Astrocyte (in vitro differentiated cells and primary cell): ENCODE results near the gene ARL5A. TPM values are rescaled to one million over a fixed set of nuclear protein-coding genes. Genes with fewer than 3 reads are reported as not detected.

ENCODE experiments used
- DNase-seq: peaks from one replicate; pipeline ENCODE4 v3.0.0-alpha.2; 2010; ENCODE audit warnings: low read depth
- FAIRE-seq: peaks from 2 replicates; lab custom pipeline; 2011; peaks lifted over from hg19 to GRCh38; lab: Jason Lieb, UNC
- H2AFZ ChIP-seq: 2 replicates; pipeline ENCODE4 v1.6.0; 2012; ENCODE audit warnings: low read depth, low read length, inconsistent platforms
- H3K27ac ChIP-seq: 2 replicates; pipeline ENCODE4 v1.5.1; 2011; ENCODE audit warnings: low read depth, low read length, inconsistent platforms
- H3K27me3 ChIP-seq: 2 replicates; pipeline ENCODE4 v1.6.0; 2011; ENCODE audit warnings: low read length, inconsistent platforms; ENCODE audit not compliant: insufficient read depth
- H3K36me3 ChIP-seq: 2 replicates; pipeline ENCODE4 v1.5.1; 2011; ENCODE audit warnings: low read length, inconsistent platforms; ENCODE audit not compliant: insufficient read depth
- H3K4me1 ChIP-seq: 2 replicates; pipeline ENCODE4 v1.5.1; 2011; ENCODE audit warnings: low read length, inconsistent platforms; ENCODE audit not compliant: insufficient read depth
- H3K4me2 ChIP-seq: 2 replicates; pipeline ENCODE4 v1.6.0; 2012; ENCODE audit warnings: low read length, inconsistent platforms
- H3K4me3 ChIP-seq: 2 replicates; pipeline ENCODE4 v1.5.1; 2011; ENCODE audit warnings: low read depth, mild to moderate bottlenecking, low read length, inconsistent platforms; ENCODE audit not compliant: insufficient read depth
- H3K79me2 ChIP-seq: 2 replicates; pipeline ENCODE4 v1.6.0; 2012; ENCODE audit warnings: mild to moderate bottlenecking, low read length, inconsistent platforms; ENCODE audit not compliant: insufficient read depth
- H3K9ac ChIP-seq: 2 replicates; pipeline ENCODE4 v1.6.0; 2012; ENCODE audit warnings: mild to moderate bottlenecking, low read length, inconsistent platforms
- H3K9me3 ChIP-seq: 2 replicates; pipeline ENCODE4 v1.5.1; 2012; ENCODE audit warnings: low read depth, mild to moderate bottlenecking, low read length, inconsistent platforms; ENCODE audit not compliant: insufficient read depth
- H4K20me1 ChIP-seq: 2 replicates; pipeline ENCODE4 v1.6.0; 2012; ENCODE audit warnings: low read length, inconsistent platforms; ENCODE audit not compliant: insufficient read depth
- H3K27ac Mint-ChIP-seq: one replicate; pipeline ENCODE4 v1.8.0; 2021; ENCODE audit warnings: mild to moderate bottlenecking, mixed read lengths; ENCODE audit not compliant: unreplicated experiment
- H3K27me3 Mint-ChIP-seq: one replicate; pipeline ENCODE4 v1.8.0; 2021; ENCODE audit warnings: low read depth, mixed read lengths; ENCODE audit not compliant: unreplicated experiment
- H3K36me3 Mint-ChIP-seq: one replicate; pipeline ENCODE4 v1.8.0; 2021; ENCODE audit warnings: low read depth, mixed read lengths; ENCODE audit not compliant: unreplicated experiment
- H3K4me1 Mint-ChIP-seq: one replicate; pipeline ENCODE4 v1.8.0; 2021; ENCODE audit warnings: low read depth, mixed read lengths; ENCODE audit not compliant: unreplicated experiment
- H3K4me3 Mint-ChIP-seq: one replicate; pipeline ENCODE4 v1.8.0; 2021; ENCODE audit warnings: mild to moderate bottlenecking, moderate library complexity, mixed read lengths; ENCODE audit not compliant: unreplicated experiment
- H3K9me3 Mint-ChIP-seq: one replicate; pipeline ENCODE4 v1.8.0; 2021; ENCODE audit warnings: mild to moderate bottlenecking, mixed read lengths; ENCODE audit not compliant: unreplicated experiment
- CTCF ChIP-seq: IDR thresholded peaks from 2 replicates; pipeline ENCODE4 v1.5.1; 2011; ENCODE audit warnings: low read depth, mild to moderate bottlenecking, inconsistent platforms, low read length, moderate library complexity; ENCODE audit not compliant: insufficient read depth
- EZH2 ChIP-seq: IDR thresholded peaks from 2 replicates; pipeline ENCODE4 v1.6.1; 2012; ENCODE audit warnings: mild to moderate bottlenecking, low read length, inconsistent platforms; ENCODE audit not compliant: insufficient read depth
- total RNA-seq: library from RNA; stranded (reverse); gene quantifications from 2 replicates; pipeline ENCODE4 v1.2.1, GENCODE V29; 2021

Gene ARL5A
- total RNA-seq, 1 donor from 2014 or later, result 69.7 TPM

- TF ChIP-seq CTCF, result no peak
- TF ChIP-seq EZH2, result no peak
- no peak overlapping the region for H3K4me3 ChIP-seq
- H3K27ac ChIP-seq, result no peak overlapping the region
- no peaks in the 10 kb centered on the region for H3K9me3 Mint-ChIP-seq
- no peaks in the 10 kb centered on the region for H4K20me1 ChIP-seq
- no peak overlapping the region for H3K9ac ChIP-seq
- no peak overlapping the region for H3K4me3 Mint-ChIP-seq
- H3K4me1 ChIP-seq, result no peaks in the 10 kb centered on the region
- H3K27me3 Mint-ChIP-seq, result no peaks in the 10 kb centered on the region
- FAIRE-seq (no peak), DNase-seq (no peak)
- no peaks in the 10 kb centered on the region for H3K27me3 ChIP-seq
- no peaks in the 10 kb centered on the region for H3K79me2 ChIP-seq
- H3K36me3 Mint-ChIP-seq, result no peaks in the 10 kb centered on the region
- H3K4me1 Mint-ChIP-seq, result peaks cover 13% of the 10 kb centered on the region
- H3K36me3 ChIP-seq, result no peaks in the 10 kb centered on the region
- no peak overlapping the region for H3K4me2 ChIP-seq
- H3K9me3 ChIP-seq, result no peaks in the 10 kb centered on the region
- H3K27ac Mint-ChIP-seq, result no peak overlapping the region
- no peak overlapping the region for H2AFZ ChIP-seq
Measured at GRCh38 chr2:151844211-151844896, 16.1 kb upstream of the ARL5A start.

- no peak for FAIRE-seq
- Histone ChIP-seq H3K27ac (no peak overlapping the region), H3K79me2 (no peaks in the 10 kb centered on the region), H3K4me3 (no peak overlapping the region), H4K20me1 (no peaks in the 10 kb centered on the region), H2AFZ (no peak overlapping the region), H3K4me1 (no peaks in the 10 kb centered on the region), H3K9ac (no peak overlapping the region), H3K4me2 (no peak overlapping the region), H3K36me3 (no peaks in the 10 kb centered on the region), H3K9me3 (no peaks in the 10 kb centered on the region), H3K27me3 (no peaks in the 10 kb centered on the region)
- Mint-ChIP-seq H3K27me3 (no peaks in the 10 kb centered on the region), H3K36me3 (no peaks in the 10 kb centered on the region), H3K27ac (peak overlapping the region; percentile 49), H3K4me3 (no peak overlapping the region), H3K4me1 (peaks cover 13% of the 10 kb centered on the region), H3K9me3 (no peaks in the 10 kb centered on the region)
- TF ChIP-seq EZH2, result no peak
- DNase-seq, result no peak
Measured at GRCh38 chr2:151843691-151844061, 15.5 kb upstream of the ARL5A start.

- Histone ChIP-seq H3K4me2 (no peak overlapping the region), H4K20me1 (no peaks in the 10 kb centered on the region), H3K4me1 (no peaks in the 10 kb centered on the region), H3K36me3 (no peaks in the 10 kb centered on the region), H2AFZ (no peak overlapping the region), H3K27me3 (no peaks in the 10 kb centered on the region), H3K9me3 (no peaks in the 10 kb centered on the region), H3K27ac (no peak overlapping the region), H3K9ac (no peak overlapping the region), H3K4me3 (no peak overlapping the region), H3K79me2 (no peaks in the 10 kb centered on the region)
- Mint-ChIP-seq H3K4me1 (peaks cover 13% of the 10 kb centered on the region), H3K36me3 (no peaks in the 10 kb centered on the region), H3K27me3 (no peaks in the 10 kb centered on the region), H3K27ac (peak overlapping the region; percentile 49), H3K4me3 (no peak overlapping the region), H3K9me3 (no peaks in the 10 kb centered on the region)
- no peak for TF ChIP-seq CTCF
- TF ChIP-seq EZH2, result no peak
- no peak for DNase-seq
- FAIRE-seq, result no peak
Measured at GRCh38 chr2:151842830-151843690, 14.8 kb upstream of the ARL5A start.
